Left renal pelvis (tissue), 4 donors: ENCODE measurements around the gene ABCF1. TPM values are rescaled to one million over a fixed set of nuclear protein-coding genes. Genes with fewer than 3 reads are reported as not detected.
"Not testable (repeated sequence)": the region's sequence is repeated elsewhere in the genome, so short reads cannot be mapped to it uniquely, and the experiment has no call there.

Experiments used
- DNase-seq, 4 donors: peaks; one replicate each; pipeline ENCODE4 v3.0.0-alpha.2; 2013; ENCODE audit warnings: low read depth in 4 of 4, low spot score in 3 of 4
- polyA plus RNA-seq, 4 donors: library from polyadenylated mRNA; unstranded; fragments of 120-200 nt; gene quantifications; one replicate each; pipeline ENCODE4 v1.2.1, GENCODE V29; 2013; ENCODE audit not compliant: insufficient read length in 4 of 4

The ABCF1 gene
- polyA plus RNA-seq, 4 donors: 55.7 to 74.9 (median 64.6) TPM

- peak; percentile 82 to 89 (median 88) for DNase-seq
These were observed 14.1 kb upstream of the ABCF1 start, which contains the start of gene PRR3 for GRCh38 chr6:30556906-30557682. Gene PRR3 (plus strand): TSS chr6:30557295. CDS start chr6:30557345, 50 bp downstream.

GRCh38 chr6:30557683-30557981, 13.6 kb upstream of the ABCF1 start:
- no peak for DNase-seq

- no peak for DNase-seq
These were observed 10.3 kb upstream of the ABCF1 start for GRCh38 chr6:30560930-30561329.

GRCh38 chr6:30562470-30563425, 8.5 kb upstream of the ABCF1 start:
- no peak for DNase-seq

- no peak for DNase-seq
These were observed 7.1 kb upstream of the ABCF1 start for GRCh38 chr6:30564114-30564513.

- no peak for DNase-seq
These were observed 5.5 kb upstream of the ABCF1 start for GRCh38 chr6:30565772-30566171.

- DNase-seq: no peak
These were observed 3.0 kb upstream of the ABCF1 start for GRCh38 chr6:30568245-30568644.

- DNase-seq: no peak
These were observed 979 bp upstream of the ABCF1 start for GRCh38 chr6:30570263-30570662.

GRCh38 chr6:30570740-30571074, 535 bp upstream of the ABCF1 start:
- no peak for DNase-seq

- DNase-seq: no peak
These were observed 480 bp downstream of the ABCF1 start for GRCh38 chr6:30571762-30572082.

- DNase-seq: no peak
These were observed 906 bp downstream of the ABCF1 start for GRCh38 chr6:30572148-30572547.

GRCh38 chr6:30573113-30573512, 1.9 kb downstream of the ABCF1 start:
- no peak for DNase-seq

- DNase-seq: no peak
These were observed 6.8 kb downstream of the ABCF1 start for GRCh38 chr6:30578051-30578450.

GRCh38 chr6:30583921-30584320, 12.7 kb downstream of the ABCF1 start:
- DNase-seq: no peak

GRCh38 chr6:30589754-30590358, 18.6 kb downstream of the ABCF1 start:
- no peak for DNase-seq

GRCh38 chr6:30590509-30590908, 19.3 kb downstream of the ABCF1 start:
- no peak for DNase-seq

GRCh38 chr6:30591008-30591407, 19.8 kb downstream of the ABCF1 start:
- no peak for DNase-seq

- no peak for DNase-seq
These were observed 21.0 kb downstream of the ABCF1 start for GRCh38 chr6:30592287-30592686.

GRCh38 chr6:30597315-30598144, 26.3 kb downstream of the ABCF1 start:
- DNase-seq: not testable (repeated sequence)

GRCh38 chr6:30598912-30599624, 27.8 kb downstream of the ABCF1 start:
- DNase-seq: no peak
